PC-3 (cell line): ENCODE data around the gene SLC8A1.

Experiments
- EZH2 ChIP-seq: fragments of 300-600 bp; sonication (generic); IDR thresholded peaks from one replicate; pipeline ENCODE4 v1.6.1; 2017; ENCODE audit warnings: antibody characterized with exemption, mild to moderate bottlenecking, low read length; ENCODE audit not compliant: unreplicated experiment
- EZH2phosphoT487 ChIP-seq: fragments of 300-600 bp; sonication (generic); IDR thresholded peaks from 2 replicates; pipeline ENCODE4 v1.6.1; 2018; ENCODE audit warnings: mild to moderate bottlenecking, antibody characterized with exemption, low read length, borderline replicate concordance
- TF ChIP-seq, protein P1 (sequence below): fragments of 300-600 bp; sonication (generic); conservative IDR thresholded peaks from 2 replicates; pipeline ENCODE4 v1.5.1; 2017; ENCODE audit warnings: antibody characterized with exemption, low read depth, mild to moderate bottlenecking, low read length

DNA sequence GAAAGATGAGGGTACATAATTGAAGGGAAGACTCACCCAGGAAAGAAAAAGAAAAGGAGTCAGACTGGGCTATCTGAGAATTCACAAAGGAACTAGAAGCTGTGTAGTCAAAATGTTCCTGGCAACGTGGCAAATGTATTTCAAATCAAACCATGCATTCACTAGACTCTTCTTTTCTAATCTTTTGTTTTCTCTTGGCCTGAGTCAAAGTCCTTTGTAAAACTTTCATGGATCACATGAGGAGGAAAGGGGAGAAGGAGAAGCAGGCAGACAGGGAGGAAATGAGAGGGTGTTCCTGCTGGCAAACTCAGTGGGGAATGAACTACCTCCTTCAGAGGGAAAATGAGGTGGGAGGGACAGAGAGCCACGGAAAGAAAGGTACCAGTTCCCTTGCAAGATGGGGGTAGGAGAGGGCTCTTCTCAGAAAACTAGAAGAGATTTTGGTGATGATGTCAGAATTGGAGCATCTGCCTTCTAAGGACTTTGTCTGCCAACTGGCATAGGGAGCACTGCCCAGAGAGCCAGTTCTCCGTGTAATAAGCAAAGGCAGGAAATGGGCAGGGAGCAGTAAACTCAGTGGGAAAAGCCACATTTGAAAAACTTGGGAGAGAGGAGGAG, 51.4 kb downstream of the SLC8A1 start:
- TF ChIP-seq, protein P1, sequence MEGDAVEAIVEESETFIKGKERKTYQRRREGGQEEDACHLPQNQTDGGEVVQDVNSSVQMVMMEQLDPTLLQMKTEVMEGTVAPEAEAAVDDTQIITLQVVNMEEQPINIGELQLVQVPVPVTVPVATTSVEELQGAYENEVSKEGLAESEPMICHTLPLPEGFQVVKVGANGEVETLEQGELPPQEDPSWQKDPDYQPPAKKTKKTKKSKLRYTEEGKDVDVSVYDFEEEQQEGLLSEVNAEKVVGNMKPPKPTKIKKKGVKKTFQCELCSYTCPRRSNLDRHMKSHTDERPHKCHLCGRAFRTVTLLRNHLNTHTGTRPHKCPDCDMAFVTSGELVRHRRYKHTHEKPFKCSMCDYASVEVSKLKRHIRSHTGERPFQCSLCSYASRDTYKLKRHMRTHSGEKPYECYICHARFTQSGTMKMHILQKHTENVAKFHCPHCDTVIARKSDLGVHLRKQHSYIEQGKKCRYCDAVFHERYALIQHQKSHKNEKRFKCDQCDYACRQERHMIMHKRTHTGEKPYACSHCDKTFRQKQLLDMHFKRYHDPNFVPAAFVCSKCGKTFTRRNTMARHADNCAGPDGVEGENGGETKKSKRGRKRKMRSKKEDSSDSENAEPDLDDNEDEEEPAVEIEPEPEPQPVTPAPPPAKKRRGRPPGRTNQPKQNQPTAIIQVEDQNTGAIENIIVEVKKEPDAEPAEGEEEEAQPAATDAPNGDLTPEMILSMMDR = no peak
- TF ChIP-seq EZH2phosphoT487 (no peak), EZH2 (no peak)
